Right atrium auricular region (tissue), 2 donors: ENCODE data around the gene AP4E1. TPM values are rescaled to one million over a fixed set of nuclear protein-coding genes. Genes with fewer than 3 reads are reported as not detected.
"Not testable (repeated sequence)": the region's sequence is repeated elsewhere in the genome, so short reads cannot be mapped to it uniquely, and the experiment has no call there.

ENCODE experiments used
- DNase-seq: peaks from one replicate; pipeline ENCODE4 v3.0.0-alpha.2; 2019; ENCODE audit warnings: low spot score
- H3K27ac ChIP-seq, 2 donors: fragments of 200-600 bp; sonication (generic); 1 replicate in 1 of 2; 2 replicates in 1 of 2; pipeline ENCODE4 v1.5.1; 2016 to 2019
- H3K27me3 ChIP-seq, 2 donors: fragments of 200-600 bp; sonication (generic); one replicate each; pipeline versions ENCODE4 v1.5.1 to v1.6.0; 2017 to 2019
- H3K36me3 ChIP-seq: fragments of 200-600 bp; sonication (generic); one replicate; pipeline ENCODE4 v1.5.1; 2016
- H3K4me1 ChIP-seq, 2 donors: fragments of 200-600 bp; sonication (generic); one replicate each; pipeline versions ENCODE4 v1.5.1 to v1.6.0; 2017 to 2019
- H3K4me3 ChIP-seq, 2 donors: fragments of 200-600 bp; sonication (generic); 1 replicate in 1 of 2; 2 replicates in 1 of 2; pipeline ENCODE4 v1.5.1; 2017 to 2019; ENCODE audit warnings: mild to moderate bottlenecking in 1 of 2, moderate library complexity in 1 of 2
- H3K9me3 ChIP-seq, 2 donors: fragments of 200-600 bp; sonication (generic); one replicate each; pipeline ENCODE4 v1.5.1; 2019
- CTCF ChIP-seq, 2 donors: fragments of 200-600 bp; sonication (generic); IDR thresholded peaks; one replicate each; pipeline ENCODE4 v1.5.1; 2019; ENCODE audit warnings: antibody characterized with exemption in 2 of 2
- total RNA-seq, 2 donors: library from RNA; depleted of rRNA; stranded (reverse); fragments of >200 nt; gene quantifications; one replicate each; pipeline ENCODE4 v1.1.0, GENCODE V29; 2016

The AP4E1 gene
- total RNA-seq, 2 donors from 2014 or later: 7.0 to 11.7 TPM

GRCh38 chr15:50940506-50940905 lies 32.0 kb downstream of the AP4E1 start:
- Histone ChIP-seq H3K27ac (no peak overlapping the region), H3K27me3 (no peaks in the 10 kb centered on the region), H3K36me3 (peaks cover 5% of the 10 kb centered on the region), H3K9me3 (no peaks in the 10 kb centered on the region), H3K4me1 (no peaks in the 10 kb centered on the region), H3K4me3 (no peak overlapping the region)
- TF ChIP-seq CTCF (IDR thresholded peaks at IDR 0.05): no peak
- no peak for DNase-seq

- no peak for DNase-seq
- Histone ChIP-seq H3K36me3 (peaks cover 5% of the 10 kb centered on the region), H3K9me3 (no peaks in the 10 kb centered on the region), H3K27me3 (no peaks in the 10 kb centered on the region), H3K4me3 (no peak overlapping the region), H3K27ac (no peak overlapping the region), H3K4me1 (no peaks in the 10 kb centered on the region)
- TF ChIP-seq CTCF (IDR thresholded peaks at IDR 0.05): no peak
Measured at GRCh38 chr15:50943638-50944037, 35.2 kb downstream of the AP4E1 start.

GRCh38 chr15:50944672-50945071 lies 36.2 kb downstream of the AP4E1 start:
- Histone ChIP-seq H3K27me3 (no peaks in the 10 kb centered on the region), H3K4me3 (no peak overlapping the region), H3K36me3 (peaks cover 5% of the 10 kb centered on the region), H3K4me1 (no peaks in the 10 kb centered on the region), H3K27ac (no peak overlapping the region), H3K9me3 (no peaks in the 10 kb centered on the region)
- DNase-seq: no peak
- TF ChIP-seq CTCF (IDR thresholded peaks at IDR 0.05): no peak

GRCh38 chr15:50945725-50946124 lies 37.2 kb downstream of the AP4E1 start:
- DNase-seq: no peak
- H3K27me3 ChIP-seq: no peaks in the 10 kb centered on the region
- H3K4me3 ChIP-seq: no peak overlapping the region
- H3K4me1 ChIP-seq: no peaks in the 10 kb centered on the region
- TF ChIP-seq CTCF (IDR thresholded peaks at IDR 0.05): no peak
- H3K9me3 ChIP-seq: no peaks in the 10 kb centered on the region
- no peak overlapping the region for H3K27ac ChIP-seq
- H3K36me3 ChIP-seq: peaks cover 13% of the 10 kb centered on the region

- H3K4me3 ChIP-seq, H3K27ac ChIP-seq, H3K4me1 ChIP-seq, H3K27me3 ChIP-seq, DNase-seq, H3K9me3 ChIP-seq: not testable (repeated sequence)
- peaks cover 31% of the 10 kb centered on the region for H3K36me3 ChIP-seq
Measured at GRCh38 chr15:50950745-50951144, 42.3 kb downstream of the AP4E1 start.

GRCh38 chr15:50953302-50953701 lies 44.8 kb downstream of the AP4E1 start:
- Histone ChIP-seq H3K4me3 (no peak overlapping the region), H3K27ac (no peak overlapping the region), H3K4me1 (no peaks in the 10 kb centered on the region), H3K9me3 (no peaks in the 10 kb centered on the region), H3K36me3 (peaks cover 42% of the 10 kb centered on the region), H3K27me3 (no peaks in the 10 kb centered on the region)
- no peak for TF ChIP-seq CTCF (IDR thresholded peaks at IDR 0.05)
- DNase-seq: no peak

GRCh38 chr15:50954837-50955236 lies 46.4 kb downstream of the AP4E1 start:
- not testable (repeated sequence) for H3K4me3 ChIP-seq, DNase-seq, H3K4me1 ChIP-seq, H3K9me3 ChIP-seq, H3K27me3 ChIP-seq, H3K27ac ChIP-seq
- peaks cover 57% of the 10 kb centered on the region for H3K36me3 ChIP-seq
